SK-N-SH (cell line): ENCODE data around the gene ANO2. TPM values are rescaled to one million over a fixed set of nuclear protein-coding genes. Genes with fewer than 3 reads are reported as not detected.

ENCODE experiments used
- CTCF ChIA-PET: fragments of 300-600, 350-600 bp; formaldehyde crosslinking; extraction: SDS; loops from one replicate; lab custom pipeline; 2021; lab: Yijun Ruan, JAX
- POLR2A ChIA-PET: fragments of 350-600 bp; sonication (Branson Sonifier 250); formaldehyde crosslinking; extraction: SDS; loops from one replicate; lab custom pipeline; 2020; ENCODE audit warnings: antibody characterized with exemption, inconsistent platforms; lab: Yijun Ruan, JAX
- DNase-seq: peaks from one replicate; pipeline ENCODE4 v3.0.0; 2012
- H2AFZ ChIP-seq: fragments of 200-600 bp; sonication (generic); 2 replicates; pipeline ENCODE4 v1.8.1; 2016; ENCODE audit warnings: antibody characterized with exemption, mild to moderate bottlenecking, low read depth
- H3F3A ChIP-seq: fragments of 200-600 bp; sonication (generic); replicated peaks from 2 replicates; pipeline ENCODE3; 2016; ENCODE audit warnings: antibody characterized with exemption, mild to moderate bottlenecking; ENCODE audit not compliant: insufficient read depth
- H3K27ac ChIP-seq, 2 experiments: fragments of 200-500 bp in 1 of 2; fragments of 200-600 bp in 1 of 2; sonication (Bioruptor generic) in 1 of 2; sonication (generic), shearing (Covaris generic) in 1 of 2; 2 replicates each; pipeline versions ENCODE4 v1.5.1 to v1.6.1; 2014 to 2016; ENCODE audit warnings: low read depth in 2 of 2, inconsistent platforms in 1 of 2, low read length in 1 of 2, mild to moderate bottlenecking in 1 of 2, mixed read lengths in 1 of 2
- H3K27me3 ChIP-seq: fragments of 200-600 bp; sonication (generic), shearing (Covaris generic); 2 replicates; pipeline ENCODE4 v1.6.1; 2016; ENCODE audit warnings: mixed run types; ENCODE audit not compliant: insufficient read depth
- H3K36me3 ChIP-seq, 2 experiments: fragments of 200-500 bp in 1 of 2; fragments of 200-600 bp in 1 of 2; sonication (Bioruptor generic) in 1 of 2; sonication (generic) in 1 of 2; replicated peaks in 1 of 2; 2 replicates each; pipeline versions ENCODE3 to v1.5.1; 2014 to 2016; ENCODE audit warnings: low read length in 1 of 2, mild to moderate bottlenecking in 1 of 2; ENCODE audit not compliant: insufficient read depth in 2 of 2, control insufficient read depth in 1 of 2
- H3K4me1 ChIP-seq, 2 experiments: fragments of 200-500 bp in 1 of 2; fragments of 200-600 bp in 1 of 2; sonication (Bioruptor generic) in 1 of 2; sonication (generic), shearing (Covaris generic) in 1 of 2; 2 replicates each; pipeline versions ENCODE4 v1.5.1 to v1.6.1; 2014 to 2016; ENCODE audit warnings: low read depth in 1 of 2, low read length in 1 of 2, mixed run types in 1 of 2; ENCODE audit not compliant: insufficient read depth in 2 of 2, control insufficient read depth in 1 of 2
- H3K4me2 ChIP-seq: fragments of 200-600 bp; sonication (generic), shearing (Covaris generic); 2 replicates; pipeline ENCODE4 v1.6.1; 2017; ENCODE audit warnings: mixed run types
- H3K4me3 ChIP-seq, 2 experiments: fragments of 200-500 bp in 1 of 2; fragments of 200-600 bp in 1 of 2; sonication (Bioruptor generic) in 1 of 2; sonication (generic), shearing (Covaris generic) in 1 of 2; 2 replicates each; pipeline versions ENCODE4 v1.5.1 to v1.8.1; 2014 to 2016; ENCODE audit warnings: low read depth in 2 of 2, inconsistent platforms in 1 of 2, low read length in 1 of 2, mild to moderate bottlenecking in 1 of 2, mixed read lengths in 1 of 2, moderate library complexity in 1 of 2
- H3K79me2 ChIP-seq: fragments of 200-600 bp; sonication (generic); 2 replicates; pipeline ENCODE4 v1.8.1; 2017; ENCODE audit warnings: mild to moderate bottlenecking; ENCODE audit not compliant: insufficient read depth
- H3K9ac ChIP-seq: fragments of 200-600 bp; sonication (generic); 2 replicates; pipeline ENCODE4 v1.6.1; 2017; ENCODE audit warnings: mixed run types
- H3K9me2 ChIP-seq: fragments of 200-600 bp; sonication (generic); 2 replicates; pipeline ENCODE4 v1.6.1; 2017; ENCODE audit warnings: mixed run types
- H3K9me3 ChIP-seq: fragments of 200-600 bp; sonication (generic); 2 replicates; pipeline ENCODE4 v1.6.1; 2017; ENCODE audit warnings: mixed run types, mild to moderate bottlenecking, moderate library complexity
- H4K20me1 ChIP-seq: fragments of 200-600 bp; sonication (generic); 2 replicates; pipeline ENCODE4 v1.6.1; 2017; ENCODE audit warnings: mild to moderate bottlenecking, mixed run types; ENCODE audit not compliant: insufficient read depth
- CHD2 ChIP-seq: fragments of 150-350 bp; IDR thresholded peaks from 2 replicates; pipeline ENCODE4 v1.6.1; 2018; ENCODE audit warnings: low read length; ENCODE audit not compliant: partially characterized antibody
- CTCF ChIP-seq: fragments of 200-600 bp; sonication (generic); IDR thresholded peaks from 2 replicates; pipeline ENCODE4 v1.6.1; 2017; ENCODE audit warnings: antibody characterized with exemption, mild to moderate bottlenecking, moderate library complexity
- ELF1 ChIP-seq: IDR thresholded peaks from 2 replicates; pipeline ENCODE4 v1.4.0; 2012
- FOXM1 ChIP-seq: IDR thresholded peaks from 2 replicates; pipeline ENCODE4 v1.4.0; 2012; ENCODE audit warnings: low read depth, mild to moderate bottlenecking
- GABPA ChIP-seq: IDR thresholded peaks from 2 replicates; pipeline ENCODE4 v1.4.0; 2012; ENCODE audit warnings: low read depth, mild to moderate bottlenecking
- GATA2 ChIP-seq: sonication (generic); formaldehyde crosslinking; IDR thresholded peaks from 2 replicates; pipeline ENCODE4 v1.5.0; 2020; ENCODE audit warnings: mild to moderate bottlenecking, missing genetic modification reagents
- IRF3 ChIP-seq: fragments of 150-350 bp; IDR thresholded peaks from 2 replicates; pipeline ENCODE4 v1.6.1; 2016; ENCODE audit warnings: mild to moderate bottlenecking, low read depth, low read length
- JUND ChIP-seq: IDR thresholded peaks from 2 replicates; pipeline ENCODE4 v1.4.0; 2012
- MAX ChIP-seq: IDR thresholded peaks from 2 replicates; pipeline ENCODE4 v1.4.0; 2012; ENCODE audit warnings: low read depth
- NFIC ChIP-seq: IDR thresholded peaks from 2 replicates; pipeline ENCODE4 v1.4.0; 2012; ENCODE audit warnings: borderline replicate concordance
- NRF1 ChIP-seq: IDR thresholded peaks from 2 replicates; pipeline ENCODE4 v1.6.1; 2012; ENCODE audit warnings: low read depth, mild to moderate bottlenecking, low read length
- PBX3 ChIP-seq: IDR thresholded peaks from 2 replicates; pipeline ENCODE4; 2012
- RCOR1 ChIP-seq: fragments of 150-350 bp; IDR thresholded peaks from 2 replicates; pipeline ENCODE4 v1.6.1; 2017; ENCODE audit warnings: antibody characterized with exemption, low read length
- REST ChIP-seq: IDR thresholded peaks from 2 replicates; pipeline ENCODE4 v1.6.1; 2012; ENCODE audit warnings: mild to moderate bottlenecking, low read depth, low read length, moderate library complexity
- SIN3A ChIP-seq: IDR thresholded peaks from 2 replicates; pipeline ENCODE4 v1.6.1; 2012; ENCODE audit warnings: low read depth, mild to moderate bottlenecking, low read length, moderate library complexity, borderline replicate concordance
- TCF12 ChIP-seq: IDR thresholded peaks from 2 replicates; pipeline ENCODE4 v1.4.0; 2012
- TEAD4 ChIP-seq: IDR thresholded peaks from 2 replicates; pipeline ENCODE4 v1.4.0; 2012; ENCODE audit warnings: mild to moderate bottlenecking, borderline replicate concordance; ENCODE audit not compliant: insufficient read depth
- ZBTB33 ChIP-seq: IDR thresholded peaks from 2 replicates; pipeline ENCODE4 v1.4.0; 2012; ENCODE audit warnings: low read depth, borderline replicate concordance
- WGBS: methylation state at CpG from one replicate; pipeline ENCODE4 v1.1.6; 2017; ENCODE audit warnings: low lambda C conversion rate; 5-methylcytosine and 5-hydroxymethylcytosine counted together
- polyA plus RNA-seq, 3 experiments: library from polyadenylated mRNA; depleted of rRNA; stranded (reverse); fragments of >200 nt; gene quantifications; 2 replicates each; pipeline ENCODE4 v1.2.3, GENCODE V29; 2012

ANO2 gene
- polyA plus RNA-seq, 1 of the 3 experiments (the other 2 are of a cell fraction): not detected

GRCh38 chr12:5655120-5655519 lies 289.9 kb downstream of the ANO2 start:
- POLR2A ChIA-PET: no interaction called here
- WGBS: under 1% methylated on average over 3 of the region's 3 CpGs
- H3K9ac ChIP-seq: no peak overlapping the region
- TF ChIP-seq FOXM1: no peak
- TF ChIP-seq REST: no peak
- no peak for TF ChIP-seq SIN3A
- no peak for TF ChIP-seq GABPA
- TF ChIP-seq ELF1: no peak
- no peak for TF ChIP-seq CHD2
- TF ChIP-seq CTCF: no peak
- TF ChIP-seq NRF1: no peak
- no peak for TF ChIP-seq RCOR1
- no peak for TF ChIP-seq IRF3
- no peak for TF ChIP-seq TCF12
- no peak for TF ChIP-seq NFIC
- TF ChIP-seq MAX: no peak
- no peak for TF ChIP-seq TEAD4
- TF ChIP-seq ZBTB33: no peak
- no peak for TF ChIP-seq JUND
- TF ChIP-seq GATA2 (CRISPR knock-in tag): no peak
- TF ChIP-seq PBX3: no peak
- H3F3A ChIP-seq: no peaks in the 10 kb centered on the region
- no peak for DNase-seq
- no peaks in the 10 kb centered on the region for H4K20me1 ChIP-seq
- no peaks in the 10 kb centered on the region for H3K4me1 ChIP-seq
- CTCF ChIA-PET: no interaction called here
- H3K27me3 ChIP-seq: peaks cover 22% of the 10 kb centered on the region; the same call in 1 of the 2 replicates
- H3K79me2 ChIP-seq: no peaks in the 10 kb centered on the region
- H3K4me2 ChIP-seq: no peak overlapping the region
- H2AFZ ChIP-seq: no peak overlapping the region
- no peaks in the 10 kb centered on the region for H3K9me3 ChIP-seq
- H3K36me3 ChIP-seq: no peaks in the 10 kb centered on the region
- H3K9me2 ChIP-seq: no peaks in the 10 kb centered on the region
- H3K27ac ChIP-seq: no peak overlapping the region
- H3K4me3 ChIP-seq: no peak overlapping the region
